ENCODE measurements around the gene TMEM132E. TPM values are rescaled to one million over a fixed set of nuclear protein-coding genes. Genes with fewer than 3 reads are reported as not detected.

Gene TMEM132E
- polyA plus RNA-seq, 2 of the 4 experiments (the other 2 are of a cell fraction), result not detected

DNA sequence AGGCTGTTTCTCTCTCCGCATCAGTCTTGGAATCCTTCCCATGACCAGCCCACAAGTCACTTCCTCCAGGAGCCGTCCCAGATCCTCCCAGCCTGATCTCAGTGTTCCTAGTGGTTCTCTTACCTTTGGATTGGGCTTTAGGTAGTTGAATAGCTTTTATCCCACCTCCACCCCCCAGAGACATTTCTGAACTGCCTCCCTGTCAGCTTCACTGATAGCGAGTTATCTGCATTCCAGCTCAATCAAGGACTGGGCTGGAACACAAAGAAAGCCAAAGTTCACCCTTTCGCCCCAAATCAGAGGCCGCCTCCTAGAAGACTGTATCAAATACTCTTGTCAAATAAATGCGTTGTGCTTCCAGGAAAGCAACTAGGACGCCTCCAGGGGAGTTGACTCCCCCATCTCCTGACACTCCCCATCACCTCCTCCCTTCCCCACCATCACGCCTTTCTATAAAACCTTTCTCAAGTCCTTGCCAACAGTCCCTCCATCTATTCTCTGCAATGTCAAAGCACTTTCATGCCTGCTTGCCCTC lies 72.7 kb downstream of the TMEM132E start:
- H3K4me2 ChIP-seq, result no peak overlapping the region
- CTCF ChIA-PET, result no interaction called here
- no peak for FAIRE-seq
- H3K4me1 ChIP-seq, result no peaks in the 10 kb centered on the region
- DNase-seq (ENCODE audit: low read depth in 1 of 2, low spot score in 1 of 2), result no peak
- H3K9me3 ChIP-seq, result no peaks in the 10 kb centered on the region
- TF ChIP-seq HEYL (CRISPR knock-in tag; IDR thresholded peaks at IDR 0.05) (no peak), CBX8 (IDR thresholded peaks at IDR 0.05) (no peak), EP300 (IDR thresholded peaks at IDR 0.05) (no peak), RNF2 (IDR thresholded peaks at IDR 0.05; ENCODE audit: borderline replicate concordance, low read depth) (no peak), KDM5A (IDR thresholded peaks at IDR 0.05) (no peak), EHMT2 (IDR thresholded peaks at IDR 0.05; ENCODE audit: low read depth) (no peak), ZNF302 (CRISPR knock-in tag; IDR thresholded peaks at IDR 0.05) (no peak), CEBPB (IDR thresholded peaks at IDR 0.05) (no peak)
- TF ChIP-seq, protein P1, sequence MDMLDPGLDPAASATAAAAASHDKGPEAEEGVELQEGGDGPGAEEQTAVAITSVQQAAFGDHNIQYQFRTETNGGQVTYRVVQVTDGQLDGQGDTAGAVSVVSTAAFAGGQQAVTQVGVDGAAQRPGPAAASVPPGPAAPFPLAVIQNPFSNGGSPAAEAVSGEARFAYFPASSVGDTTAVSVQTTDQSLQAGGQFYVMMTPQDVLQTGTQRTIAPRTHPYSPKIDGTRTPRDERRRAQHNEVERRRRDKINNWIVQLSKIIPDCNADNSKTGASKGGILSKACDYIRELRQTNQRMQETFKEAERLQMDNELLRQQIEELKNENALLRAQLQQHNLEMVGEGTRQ (IDR thresholded peaks at IDR 0.05), result no peak
- TF ChIP-seq, protein P2, sequence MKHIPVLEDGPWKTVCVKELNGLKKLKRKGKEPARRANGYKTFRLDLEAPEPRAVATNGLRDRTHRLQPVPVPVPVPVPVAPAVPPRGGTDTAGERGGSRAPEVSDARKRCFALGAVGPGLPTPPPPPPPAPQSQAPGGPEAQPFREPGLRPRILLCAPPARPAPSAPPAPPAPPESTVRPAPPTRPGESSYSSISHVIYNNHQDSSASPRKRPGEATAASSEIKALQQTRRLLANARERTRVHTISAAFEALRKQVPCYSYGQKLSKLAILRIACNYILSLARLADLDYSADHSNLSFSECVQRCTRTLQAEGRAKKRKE (CRISPR knock-in tag; IDR thresholded peaks at IDR 0.05; ENCODE audit: low read depth), result no peak
- TF ChIP-seq, protein P3, sequence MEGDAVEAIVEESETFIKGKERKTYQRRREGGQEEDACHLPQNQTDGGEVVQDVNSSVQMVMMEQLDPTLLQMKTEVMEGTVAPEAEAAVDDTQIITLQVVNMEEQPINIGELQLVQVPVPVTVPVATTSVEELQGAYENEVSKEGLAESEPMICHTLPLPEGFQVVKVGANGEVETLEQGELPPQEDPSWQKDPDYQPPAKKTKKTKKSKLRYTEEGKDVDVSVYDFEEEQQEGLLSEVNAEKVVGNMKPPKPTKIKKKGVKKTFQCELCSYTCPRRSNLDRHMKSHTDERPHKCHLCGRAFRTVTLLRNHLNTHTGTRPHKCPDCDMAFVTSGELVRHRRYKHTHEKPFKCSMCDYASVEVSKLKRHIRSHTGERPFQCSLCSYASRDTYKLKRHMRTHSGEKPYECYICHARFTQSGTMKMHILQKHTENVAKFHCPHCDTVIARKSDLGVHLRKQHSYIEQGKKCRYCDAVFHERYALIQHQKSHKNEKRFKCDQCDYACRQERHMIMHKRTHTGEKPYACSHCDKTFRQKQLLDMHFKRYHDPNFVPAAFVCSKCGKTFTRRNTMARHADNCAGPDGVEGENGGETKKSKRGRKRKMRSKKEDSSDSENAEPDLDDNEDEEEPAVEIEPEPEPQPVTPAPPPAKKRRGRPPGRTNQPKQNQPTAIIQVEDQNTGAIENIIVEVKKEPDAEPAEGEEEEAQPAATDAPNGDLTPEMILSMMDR (IDR thresholded peaks at IDR 0.05), result no peak
- POLR2A ChIA-PET, result no interaction called here
- no peak overlapping the region for H3K27ac ChIP-seq
- no peak overlapping the region for H3K4me3 ChIP-seq
- WGBS (ENCODE audit: missing lambda C conversion rate), result 29% methylated on average over 8 of the region's 8 CpGs
- no peak for ATAC-seq

DNA sequence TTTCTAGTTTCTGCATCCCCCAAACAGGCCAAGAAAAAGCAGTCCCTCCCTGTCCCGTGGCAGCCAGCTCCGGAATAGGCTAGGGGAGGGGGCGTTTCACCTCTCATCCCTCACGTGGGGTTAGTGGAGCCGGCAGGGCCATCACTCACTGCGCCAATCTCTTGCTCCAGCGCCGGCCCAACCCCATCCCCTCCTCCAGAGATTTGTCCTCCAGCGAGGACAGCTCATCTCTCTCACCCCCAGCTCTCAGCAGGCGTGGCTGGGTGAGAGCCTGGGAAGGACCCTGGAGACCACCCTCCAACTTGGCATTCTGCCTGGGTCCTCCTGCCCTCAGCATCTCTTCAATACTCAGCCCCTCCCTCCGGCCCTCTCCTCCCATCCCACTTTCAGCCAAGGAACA lies 74.1 kb downstream of the TMEM132E start:
- Histone ChIP-seq H3K27ac (no peak overlapping the region), H3K4me3 (no peak overlapping the region), H3K4me1 (no peaks in the 10 kb centered on the region), H3K9me3 (no peaks in the 10 kb centered on the region), H3K4me2 (no peak overlapping the region)
- FAIRE-seq (no peak), ATAC-seq (no peak), DNase-seq (ENCODE audit: low read depth in 1 of 2, low spot score in 1 of 2) (no peak)
- ChIA-PET POLR2A (no interaction called here), CTCF (interaction anchor here (1.5 to 2.8 kb wide), 2 partner anchors 10 to 14 kb away, joined by 4 to 12 read pairs; no protein-coding TSS in a partner anchor)
- TF ChIP-seq RAD21 (conservative IDR thresholded peaks at IDR 0.05 in 1 of 2, IDR thresholded peaks at IDR 0.05 in 1 of 2) (no peak), NFE2L2 (conservative IDR thresholded peaks at IDR 0.05; ENCODE audit: low read length) (no peak), MYC (IDR thresholded peaks at IDR 0.05; ENCODE audit: borderline replicate concordance, low read length) (no peak), NPAS2 (CRISPR knock-in tag; IDR thresholded peaks at IDR 0.05; ENCODE audit: borderline replicate concordance) (no peak), HEYL (CRISPR knock-in tag; IDR thresholded peaks at IDR 0.05) (no peak), POLR2AphosphoS2 (conservative IDR thresholded peaks at IDR 0.05; ENCODE audit: low read length) (no peak), FOSL2 (IDR thresholded peaks at IDR 0.05) (no peak), FOSL2 (CRISPR knock-in tag; IDR thresholded peaks at IDR 0.05) (no peak), JUN (IDR thresholded peaks at IDR 0.05) (no peak), EP300 (IDR thresholded peaks at IDR 0.05) (no peak), KDM5A (IDR thresholded peaks at IDR 0.05) (no peak), CBX2 (IDR thresholded peaks at IDR 0.05; ENCODE audit: borderline replicate concordance, low read depth) (no peak), POLR2A (IDR thresholded peaks at IDR 0.05; ENCODE audit: low read length) (no peak), RFX5 (IDR thresholded peaks at IDR 0.05) (no peak), HOXB13 (CRISPR knock-in tag; IDR thresholded peaks at IDR 0.05; ENCODE audit: low read depth) (no peak), RARB (CRISPR knock-in tag; IDR thresholded peaks at IDR 0.05) (no peak), SREBF2 (IDR thresholded peaks at IDR 0.05) (no peak)
- TF ChIP-seq, protein P4, sequence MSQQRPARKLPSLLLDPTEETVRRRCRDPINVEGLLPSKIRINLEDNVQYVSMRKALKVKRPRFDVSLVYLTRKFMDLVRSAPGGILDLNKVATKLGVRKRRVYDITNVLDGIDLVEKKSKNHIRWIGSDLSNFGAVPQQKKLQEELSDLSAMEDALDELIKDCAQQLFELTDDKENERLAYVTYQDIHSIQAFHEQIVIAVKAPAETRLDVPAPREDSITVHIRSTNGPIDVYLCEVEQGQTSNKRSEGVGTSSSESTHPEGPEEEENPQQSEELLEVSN (IDR thresholded peaks at IDR 0.05; ENCODE audit: borderline replicate concordance, low read depth), result no peak
- TF ChIP-seq, protein P5, sequence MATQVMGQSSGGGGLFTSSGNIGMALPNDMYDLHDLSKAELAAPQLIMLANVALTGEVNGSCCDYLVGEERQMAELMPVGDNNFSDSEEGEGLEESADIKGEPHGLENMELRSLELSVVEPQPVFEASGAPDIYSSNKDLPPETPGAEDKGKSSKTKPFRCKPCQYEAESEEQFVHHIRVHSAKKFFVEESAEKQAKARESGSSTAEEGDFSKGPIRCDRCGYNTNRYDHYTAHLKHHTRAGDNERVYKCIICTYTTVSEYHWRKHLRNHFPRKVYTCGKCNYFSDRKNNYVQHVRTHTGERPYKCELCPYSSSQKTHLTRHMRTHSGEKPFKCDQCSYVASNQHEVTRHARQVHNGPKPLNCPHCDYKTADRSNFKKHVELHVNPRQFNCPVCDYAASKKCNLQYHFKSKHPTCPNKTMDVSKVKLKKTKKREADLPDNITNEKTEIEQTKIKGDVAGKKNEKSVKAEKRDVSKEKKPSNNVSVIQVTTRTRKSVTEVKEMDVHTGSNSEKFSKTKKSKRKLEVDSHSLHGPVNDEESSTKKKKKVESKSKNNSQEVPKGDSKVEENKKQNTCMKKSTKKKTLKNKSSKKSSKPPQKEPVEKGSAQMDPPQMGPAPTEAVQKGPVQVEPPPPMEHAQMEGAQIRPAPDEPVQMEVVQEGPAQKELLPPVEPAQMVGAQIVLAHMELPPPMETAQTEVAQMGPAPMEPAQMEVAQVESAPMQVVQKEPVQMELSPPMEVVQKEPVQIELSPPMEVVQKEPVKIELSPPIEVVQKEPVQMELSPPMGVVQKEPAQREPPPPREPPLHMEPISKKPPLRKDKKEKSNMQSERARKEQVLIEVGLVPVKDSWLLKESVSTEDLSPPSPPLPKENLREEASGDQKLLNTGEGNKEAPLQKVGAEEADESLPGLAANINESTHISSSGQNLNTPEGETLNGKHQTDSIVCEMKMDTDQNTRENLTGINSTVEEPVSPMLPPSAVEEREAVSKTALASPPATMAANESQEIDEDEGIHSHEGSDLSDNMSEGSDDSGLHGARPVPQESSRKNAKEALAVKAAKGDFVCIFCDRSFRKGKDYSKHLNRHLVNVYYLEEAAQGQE (IDR thresholded peaks at IDR 0.05), result no peak
- TF ChIP-seq, protein P1 (IDR thresholded peaks at IDR 0.05), result no peak
- TF ChIP-seq, protein P6, sequence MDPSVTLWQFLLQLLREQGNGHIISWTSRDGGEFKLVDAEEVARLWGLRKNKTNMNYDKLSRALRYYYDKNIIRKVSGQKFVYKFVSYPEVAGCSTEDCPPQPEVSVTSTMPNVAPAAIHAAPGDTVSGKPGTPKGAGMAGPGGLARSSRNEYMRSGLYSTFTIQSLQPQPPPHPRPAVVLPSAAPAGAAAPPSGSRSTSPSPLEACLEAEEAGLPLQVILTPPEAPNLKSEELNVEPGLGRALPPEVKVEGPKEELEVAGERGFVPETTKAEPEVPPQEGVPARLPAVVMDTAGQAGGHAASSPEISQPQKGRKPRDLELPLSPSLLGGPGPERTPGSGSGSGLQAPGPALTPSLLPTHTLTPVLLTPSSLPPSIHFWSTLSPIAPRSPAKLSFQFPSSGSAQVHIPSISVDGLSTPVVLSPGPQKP (IDR thresholded peaks at IDR 0.05; ENCODE audit: low read depth, low read length), result no peak
- WGBS (ENCODE audit: missing lambda C conversion rate), result 15% methylated on average over 11 of the region's 11 CpGs
